Measurements from ENCODE around the gene KRT3. TPM values are rescaled to one million over a fixed set of nuclear protein-coding genes. Genes with fewer than 3 reads are reported as not detected.

KRT3 gene
- total RNA-seq, 1 experiment from 2014 or later: not detected

GRCh38 chr12:52791271-52792184, 4.4 kb downstream of the KRT3 start:
- DNase-seq (ENCODE audit: unreplicated experiment): no peak
- TF ChIP-seq CTCF (IDR thresholded peaks at IDR 0.05; ENCODE audit: unreplicated experiment): no peak
- BruUV-seq (replicated peaks): no TSS peak
- CTCF ChIA-PET: interaction anchor here (0.6 to 1.1 kb wide), 2 partner anchors 17 to 209 kb away, joined by 3 read pairs; no protein-coding TSS in a partner anchor
- POLR2A ChIA-PET: interaction anchor here (1.3 kb wide), 1 partner anchor 11 kb away, joined by 3 read pairs; no protein-coding TSS in a partner anchor
- no peaks in the 10 kb centered on the region for H3K9me3 Mint-ChIP-seq (ENCODE audit: unreplicated experiment)
- intact Hi-C loops (cut with micrococcal nuclease): no loop called here
- H3K36me3 Mint-ChIP-seq (ENCODE audit: insufficient read depth, unreplicated experiment): no peaks in the 10 kb centered on the region
- peaks cover 6% of the 10 kb centered on the region for H3K4me1 Mint-ChIP-seq (ENCODE audit: insufficient read depth, unreplicated experiment)
- no peak overlapping the region for H3K27ac Mint-ChIP-seq (ENCODE audit: low read depth, unreplicated experiment)
- no peaks in the 10 kb centered on the region for H3K27me3 Mint-ChIP-seq (ENCODE audit: insufficient read depth, unreplicated experiment)
- H3K4me3 Mint-ChIP-seq (ENCODE audit: unreplicated experiment): no peak overlapping the region

- BruUV-seq (replicated peaks): no TSS peak
Observed at GRCh38 chr12:52790427-52791270, 5.3 kb downstream of the KRT3 start.

GRCh38 chr12:52789637-52790426, 6.1 kb downstream of the KRT3 start:
- Mint-ChIP-seq H3K4me3 (ENCODE audit: unreplicated experiment) (no peak overlapping the region), H3K4me1 (ENCODE audit: insufficient read depth, unreplicated experiment) (peaks cover 6% of the 10 kb centered on the region), H3K27ac (ENCODE audit: low read depth, unreplicated experiment) (no peak overlapping the region), H3K27me3 (ENCODE audit: insufficient read depth, unreplicated experiment) (peaks cover 14% of the 10 kb centered on the region), H3K9me3 (ENCODE audit: unreplicated experiment) (peaks cover 7% of the 10 kb centered on the region), H3K36me3 (ENCODE audit: insufficient read depth, unreplicated experiment) (no peaks in the 10 kb centered on the region)
- DNase-seq (ENCODE audit: unreplicated experiment): no peak
- no TSS peak for BruUV-seq (replicated peaks)
- intact Hi-C loops (cut with micrococcal nuclease): no loop called here
- CTCF ChIA-PET: interaction anchor here (0.7 kb wide), 1 partner anchor 455 kb away, joined by 3 read pairs; no protein-coding TSS in a partner anchor
- no peak for TF ChIP-seq CTCF (IDR thresholded peaks at IDR 0.05; ENCODE audit: unreplicated experiment)
- POLR2A ChIA-PET: no interaction called here

More at GRCh38 chr12:52790427-52791270, 5.3 kb downstream of the KRT3 start:
- no peak for TF ChIP-seq CTCF (IDR thresholded peaks at IDR 0.05; ENCODE audit: unreplicated experiment)
- POLR2A ChIA-PET: no interaction called here
- no peak overlapping the region for H3K4me3 Mint-ChIP-seq (ENCODE audit: unreplicated experiment)
- H3K27me3 Mint-ChIP-seq (ENCODE audit: insufficient read depth, unreplicated experiment): peaks cover 6% of the 10 kb centered on the region
- intact Hi-C loops (cut with micrococcal nuclease): no loop called here
- H3K4me1 Mint-ChIP-seq (ENCODE audit: insufficient read depth, unreplicated experiment): peaks cover 6% of the 10 kb centered on the region
- no peak for DNase-seq (ENCODE audit: unreplicated experiment)
- H3K9me3 Mint-ChIP-seq (ENCODE audit: unreplicated experiment): peaks cover 4% of the 10 kb centered on the region
- CTCF ChIA-PET: interaction anchor here (0.6 to 1.1 kb wide), 3 partner anchors 18 to 456 kb away, joined by 3 read pairs; no protein-coding TSS in a partner anchor
- H3K36me3 Mint-ChIP-seq (ENCODE audit: insufficient read depth, unreplicated experiment): no peaks in the 10 kb centered on the region
- no peak overlapping the region for H3K27ac Mint-ChIP-seq (ENCODE audit: low read depth, unreplicated experiment)

Data from MCF 10A (cell line).